T follicular helper cell (primary cell): ENCODE data around the gene MTX1.

Source experiments
- DNase-seq: peaks from one replicate; pipeline ENCODE4 v3.0.0-alpha.2; 2020; ENCODE audit warnings: low read depth

Gene MTX1

GRCh38 chr1:155174324-155175280 lies 33.9 kb upstream of the MTX1 start:
- DNase-seq = peak; percentile 37

DNA sequence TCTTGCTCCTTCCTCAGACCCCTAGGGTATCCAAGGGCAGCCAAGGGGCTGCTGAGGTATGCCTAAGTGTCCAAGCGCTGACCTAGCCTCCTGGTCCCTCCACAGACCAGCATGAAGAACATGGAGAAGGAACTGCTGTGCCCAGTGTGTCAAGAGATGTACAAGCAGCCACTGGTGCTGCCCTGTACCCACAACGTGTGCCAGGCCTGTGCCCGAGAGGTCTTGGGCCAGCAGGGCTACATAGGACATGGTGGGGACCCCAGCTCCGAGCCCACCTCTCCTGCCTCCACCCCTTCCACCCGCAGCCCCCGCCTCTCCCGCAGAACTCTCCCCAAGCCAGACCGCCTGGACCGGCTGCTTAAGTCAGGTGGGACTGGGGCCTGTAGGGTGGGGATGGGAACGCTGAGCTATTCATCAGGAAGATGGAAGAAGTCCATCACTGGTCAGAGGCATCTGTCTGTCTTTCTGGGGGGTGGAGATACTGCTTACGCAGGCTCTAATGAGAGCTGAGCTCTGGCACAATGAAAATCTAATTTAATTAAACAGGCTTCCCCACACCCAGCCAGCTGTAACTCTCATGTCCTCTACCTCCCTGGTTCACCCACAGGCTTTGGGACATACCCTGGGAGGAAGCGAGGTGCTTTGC lies 33.1 kb upstream of the MTX1 start:
- DNase-seq = no peak

DNA sequence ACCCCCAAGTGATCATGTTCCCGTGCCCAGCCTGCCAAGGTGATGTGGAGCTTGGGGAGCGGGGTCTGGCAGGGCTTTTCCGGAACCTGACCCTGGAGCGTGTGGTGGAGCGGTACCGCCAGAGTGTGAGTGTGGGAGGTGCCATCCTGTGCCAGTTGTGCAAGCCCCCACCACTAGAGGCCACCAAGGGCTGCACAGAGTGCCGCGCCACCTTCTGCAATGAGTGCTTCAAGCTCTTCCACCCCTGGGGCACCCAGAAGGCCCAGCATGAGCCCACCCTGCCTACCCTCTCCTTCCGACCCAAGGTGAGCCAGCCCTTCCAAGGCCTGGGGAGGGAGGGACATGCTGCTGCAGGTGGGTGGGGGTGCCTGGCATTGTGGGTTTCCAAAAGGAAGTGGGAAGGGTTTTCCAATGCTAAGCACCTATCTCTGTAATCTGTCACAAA lies 32.5 kb upstream of the MTX1 start:
- no peak for DNase-seq

GRCh38 chr1:155176544-155177071 lies 31.9 kb upstream of the MTX1 start:
- DNase-seq = peak; percentile 73

DNA sequence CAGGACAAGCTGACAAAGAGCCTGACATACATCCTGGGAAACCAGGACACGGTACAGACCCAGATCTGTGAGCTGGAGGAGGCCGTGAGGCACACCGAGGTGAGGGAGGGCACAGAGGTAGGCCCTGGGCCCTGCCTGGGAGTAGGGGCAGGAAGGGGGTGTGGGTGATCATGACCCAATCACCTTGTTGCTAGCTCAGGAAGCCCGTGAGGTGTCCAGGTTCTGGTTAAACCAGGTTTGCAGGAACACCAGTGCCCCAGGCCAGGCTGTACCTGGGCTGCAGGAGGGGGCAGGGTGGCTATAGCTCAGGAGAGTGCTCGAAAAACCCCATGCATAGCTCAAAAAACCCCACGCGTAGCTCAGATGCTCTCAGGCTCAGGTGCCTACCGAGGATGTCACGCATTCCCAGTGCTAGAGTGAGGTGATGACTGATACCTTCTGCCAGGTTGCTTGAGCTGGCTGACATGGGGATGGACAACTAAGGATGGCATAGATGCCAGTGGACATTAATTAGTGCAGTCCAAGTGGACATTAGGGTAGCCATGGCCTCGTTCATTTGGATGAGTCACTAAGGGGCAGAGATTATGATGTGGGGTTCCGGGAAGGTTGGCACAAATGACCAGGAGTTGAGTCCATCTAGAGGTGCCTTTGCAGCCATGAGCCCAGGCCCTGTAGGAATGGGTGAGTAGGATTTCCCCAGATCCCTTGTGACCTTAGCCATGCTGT lies 31.1 kb upstream of the MTX1 start:
- no peak for DNase-seq

DNA sequence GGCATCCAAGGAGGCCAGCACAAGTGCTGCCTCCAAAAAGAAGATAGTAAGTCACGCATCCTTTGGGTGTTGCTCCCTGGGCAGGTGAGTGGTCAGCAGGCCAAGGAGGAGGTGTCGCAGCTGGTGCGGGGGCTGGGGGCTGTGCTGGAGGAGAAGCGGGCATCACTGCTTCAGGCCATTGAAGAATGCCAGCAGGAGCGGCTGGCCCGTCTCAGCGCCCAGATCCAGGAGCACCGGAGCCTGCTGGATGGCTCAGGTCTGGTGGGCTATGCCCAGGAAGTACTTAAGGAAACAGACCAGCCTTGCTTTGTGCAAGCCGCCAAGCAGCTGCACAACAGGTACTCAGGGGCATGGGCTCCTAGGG lies 30.6 kb upstream of the MTX1 start:
- DNase-seq = no peak

DNA sequence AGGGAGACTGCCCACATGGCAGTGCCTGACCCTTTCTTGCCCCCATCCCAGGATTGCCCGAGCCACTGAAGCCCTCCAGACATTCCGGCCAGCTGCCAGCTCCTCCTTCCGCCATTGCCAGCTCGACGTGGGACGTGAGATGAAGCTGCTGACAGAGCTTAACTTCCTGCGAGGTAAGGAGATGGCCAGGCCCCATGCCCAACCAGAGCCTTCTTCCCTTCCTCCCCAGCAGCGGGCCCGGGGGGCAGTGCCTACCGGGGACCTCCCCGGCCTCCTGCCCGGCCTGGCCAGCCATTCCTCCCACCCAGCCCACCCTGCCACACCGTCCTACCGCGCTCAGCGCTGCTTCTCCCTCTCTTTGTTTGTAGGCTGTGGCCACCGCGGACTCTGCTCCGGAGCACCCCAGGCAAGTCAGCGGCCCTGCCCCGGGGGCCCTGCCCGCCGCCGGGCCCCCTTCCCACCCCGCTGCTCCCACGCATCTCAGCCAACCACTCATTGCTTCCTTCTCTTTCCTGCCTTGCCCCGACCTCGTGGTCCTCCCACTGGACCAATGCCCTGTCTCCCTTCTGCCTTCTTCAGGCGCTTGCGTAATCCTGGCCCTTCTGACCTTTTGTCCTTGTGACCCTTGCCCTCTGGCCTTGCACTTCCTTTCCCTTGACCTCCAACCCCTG lies 29.9 kb upstream of the MTX1 start:
- no peak for DNase-seq

- no peak for DNase-seq
Observed at GRCh38 chr1:155179112-155180031, 29.1 kb upstream of the MTX1 start.

DNA sequence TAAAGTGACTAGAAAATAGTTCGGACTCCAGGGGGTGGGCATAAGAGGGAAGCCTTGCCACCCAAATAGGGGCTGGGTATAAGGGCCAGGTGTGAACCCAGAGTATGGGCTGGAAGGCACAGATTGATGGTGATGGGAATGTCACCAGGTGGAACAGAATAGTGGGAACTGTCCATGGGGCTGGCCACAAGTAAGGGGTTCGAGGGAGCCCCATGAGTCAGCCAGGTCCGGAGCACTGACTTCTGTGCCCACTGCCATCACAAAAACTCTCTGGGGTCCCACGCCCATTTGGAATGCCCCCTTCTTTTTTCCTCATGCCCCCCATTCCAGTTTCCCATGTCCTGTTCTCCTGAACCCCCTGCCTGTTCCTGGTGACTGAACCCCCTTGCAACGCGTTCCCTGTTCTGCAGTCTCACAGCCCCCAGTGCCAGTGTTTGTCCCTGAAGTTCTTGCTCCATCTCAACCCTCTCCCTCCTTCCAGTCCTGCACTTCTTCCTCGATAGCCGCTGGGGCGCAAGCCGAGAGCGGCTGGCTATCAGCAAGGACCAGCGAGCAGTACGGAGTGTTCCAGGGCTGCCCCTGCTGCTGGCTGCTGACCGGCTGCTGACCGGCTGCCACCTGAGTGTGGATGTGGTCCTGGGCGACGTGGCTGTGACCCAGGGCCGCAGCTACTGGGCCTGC lies 27.0 kb upstream of the MTX1 start:
- no peak for DNase-seq

GRCh38 chr1:155182052-155182550 lies 26.4 kb upstream of the MTX1 start:
- DNase-seq = no peak

GRCh38 chr1:155183775-155184221 lies 24.7 kb upstream of the MTX1 start:
- DNase-seq = no peak

GRCh38 chr1:155184351-155184811 lies 24.1 kb upstream of the MTX1 start:
- no peak for DNase-seq

DNA sequence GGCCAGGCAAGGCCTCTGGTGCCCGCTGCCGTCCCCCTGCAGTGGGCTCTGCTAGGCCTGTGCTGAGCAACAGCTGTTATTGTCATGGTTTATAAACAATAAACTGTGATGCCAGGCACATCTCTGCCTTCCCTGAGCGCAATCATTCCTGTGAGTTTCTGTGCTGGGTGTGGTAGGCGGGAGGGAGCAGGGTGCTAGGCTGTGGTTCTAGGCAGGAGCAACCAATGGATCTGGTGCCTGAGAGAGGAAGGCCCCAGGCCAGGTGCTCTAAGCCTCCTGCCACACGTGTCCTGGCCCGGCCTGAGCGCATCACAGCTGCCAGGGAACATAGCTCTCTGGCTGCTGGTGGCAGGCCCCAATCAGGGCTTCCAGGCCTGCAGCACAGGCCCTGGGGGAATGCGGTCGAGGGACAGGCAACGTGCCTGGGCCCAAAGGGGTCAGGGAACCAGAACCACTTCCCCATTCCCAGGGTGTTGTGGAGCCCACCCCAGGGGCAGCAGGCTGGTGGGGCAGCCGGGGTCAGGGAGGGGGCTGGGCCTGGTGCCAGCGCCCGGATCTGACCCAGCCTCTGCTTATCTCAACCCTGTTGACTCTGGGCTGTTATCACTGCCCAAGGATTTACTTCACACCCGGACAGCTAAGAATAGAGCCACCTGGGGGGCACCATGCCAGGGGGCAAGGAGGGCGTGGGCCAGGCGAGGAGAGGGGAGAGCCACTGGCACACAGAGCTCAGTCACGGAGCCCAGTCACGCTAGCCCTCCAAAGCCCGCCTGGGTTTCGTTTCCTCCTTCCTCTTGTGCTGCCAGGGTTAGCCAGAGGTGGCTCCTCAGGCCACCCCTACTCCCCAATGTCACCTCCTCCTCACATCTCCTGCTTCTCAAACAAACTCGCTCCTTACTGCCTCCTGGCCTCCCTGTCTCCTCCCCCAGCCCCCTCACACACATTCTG lies 23.4 kb upstream of the MTX1 start:
- DNase-seq = no peak

DNA sequence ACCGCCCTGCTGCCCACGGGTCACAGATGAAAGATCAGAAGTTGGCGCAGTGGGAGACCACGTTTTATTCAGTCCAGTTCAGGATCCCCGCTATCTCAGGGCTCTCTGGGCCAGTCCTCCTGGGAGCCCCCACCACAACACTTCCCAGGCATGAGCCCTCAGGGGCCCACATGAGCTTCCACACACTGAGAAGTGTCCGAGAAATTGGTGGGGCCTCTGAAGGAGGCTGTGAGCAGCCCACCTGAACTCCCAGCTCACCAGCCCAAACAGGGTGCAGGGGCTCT lies 22.8 kb upstream of the MTX1 start:
- no peak for DNase-seq

- no peak for DNase-seq
Observed at GRCh38 chr1:155186067-155186793, 22.3 kb upstream of the MTX1 start.

- no peak for DNase-seq
Observed at GRCh38 chr1:155186794-155187455, 21.6 kb upstream of the MTX1 start.

DNA sequence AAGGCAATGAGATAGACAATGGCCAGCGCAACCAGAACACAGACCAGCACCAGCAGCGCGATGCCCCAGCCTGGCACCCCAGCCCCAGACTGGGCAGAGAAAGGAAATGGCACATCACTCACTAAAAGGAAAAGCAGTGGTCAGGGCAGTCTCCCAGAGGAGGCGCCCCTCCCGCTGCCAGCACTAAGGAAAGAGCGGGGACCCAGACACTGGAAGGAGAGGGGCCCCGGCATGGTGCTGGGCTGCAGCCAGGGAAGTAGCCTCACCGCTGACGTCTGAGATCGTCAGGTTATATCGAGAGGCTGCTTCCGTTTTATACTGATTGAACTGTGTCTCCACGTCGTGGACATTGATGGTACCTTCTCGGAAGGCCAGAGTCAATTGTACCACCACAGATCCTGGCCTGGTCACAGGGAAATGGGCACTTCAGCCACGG lies 21.0 kb upstream of the MTX1 start:
- no peak for DNase-seq
